Activated CD4-positive, alpha-beta T cell treated with anti-CD3 and anti-CD28 coated beads, Interleukin-2, amount 50 U/mL, for 24 hours (primary cell): ENCODE data around the gene ATP8B1.

Experiments used
- DNase-seq, 2 donors: peaks; one replicate each; pipeline ENCODE4 v3.0.0-alpha.2; 2020; ENCODE audit warnings: low read depth in 1 of 2, low spot score in 1 of 2

ATP8B1 gene

GRCh38 chr18:57819671-57820460, 16.8 kb upstream of the ATP8B1 start:
- DNase-seq: no peak

GRCh38 chr18:57819119-57819518, 16.0 kb upstream of the ATP8B1 start:
- no peak for DNase-seq

- DNase-seq: no peak
These were observed 13.3 kb upstream of the ATP8B1 start for GRCh38 chr18:57816208-57816954.

- DNase-seq: no peak
These were observed 11.4 kb upstream of the ATP8B1 start for GRCh38 chr18:57814555-57814954.

GRCh38 chr18:57813245-57813644, 10.1 kb upstream of the ATP8B1 start:
- DNase-seq: no peak

GRCh38 chr18:57812126-57812477, 9.0 kb upstream of the ATP8B1 start:
- DNase-seq: no peak

- no peak for DNase-seq
These were observed 8.5 kb upstream of the ATP8B1 start for GRCh38 chr18:57811477-57812125.

GRCh38 chr18:57809190-57809589, 6.1 kb upstream of the ATP8B1 start:
- DNase-seq: no peak

GRCh38 chr18:57807336-57808117, 4.4 kb upstream of the ATP8B1 start:
- no peak for DNase-seq

- DNase-seq: no peak
These were observed 3.8 kb upstream of the ATP8B1 start for GRCh38 chr18:57806978-57807285.

GRCh38 chr18:57806201-57806977, 3.3 kb upstream of the ATP8B1 start:
- no peak for DNase-seq

- DNase-seq: no peak
These were observed 2.0 kb upstream of the ATP8B1 start for GRCh38 chr18:57805117-57805516.

- DNase-seq: no peak
These were observed 1.4 kb upstream of the ATP8B1 start for GRCh38 chr18:57804557-57804956.

GRCh38 chr18:57802213-57803102, 657 bp downstream of the ATP8B1 start:
- no peak for DNase-seq

GRCh38 chr18:57801761-57802212, 1.3 kb downstream of the ATP8B1 start:
- no peak for DNase-seq

- DNase-seq: no peak
These were observed 1.8 kb downstream of the ATP8B1 start for GRCh38 chr18:57801325-57801724.

- DNase-seq: no peak
These were observed 4.3 kb downstream of the ATP8B1 start for GRCh38 chr18:57798713-57799373.

GRCh38 chr18:57797209-57797651, 5.9 kb downstream of the ATP8B1 start:
- no peak for DNase-seq
